Common myeloid progenitor, CD34-positive (primary cell): ENCODE data around the gene HHEX.
A peak's percentile ranks its signal among the peaks of the same experiment; 100 is the strongest.

Source experiments
- CTCF ChIA-PET: fragments of 350-600 bp; sonication (Branson Sonifier 250); formaldehyde crosslinking; loops from one replicate; lab custom pipeline; 2021; ENCODE audit warnings: antibody characterized with exemption; lab: Charles Lee
- POLR2A ChIA-PET: fragments of 350-600 bp; sonication (Branson Sonifier 250); formaldehyde crosslinking; loops from one replicate; lab custom pipeline; 2021; ENCODE audit warnings: antibody characterized with exemption; lab: Charles Lee
- DNase-seq, 3 donors: peaks; one replicate each; pipeline versions ENCODE4 v3.0.0 to v3.0.0-alpha.2; 2013
- H3K27ac ChIP-seq, 2 experiments: 1 replicate in 1 of 2; 2 replicates in 1 of 2; pipeline ENCODE4 v1.7.0; 2013; ENCODE audit warnings: inconsistent platforms in 2 of 2, low read length in 2 of 2, mild to moderate bottlenecking in 2 of 2, low read depth in 1 of 2, moderate library complexity in 1 of 2; ENCODE audit not compliant: severe bottlenecking in 2 of 2, insufficient read depth in 1 of 2, poor library complexity in 1 of 2
- H3K27me3 ChIP-seq, 5 experiments: replicated peaks in 2 of 5; 1 replicate in 3 of 5; 2 replicates in 2 of 5; pipeline versions ENCODE4 v1.6.1 to v1.7.0; 2013; ENCODE audit warnings: low read length in 4 of 5, mild to moderate bottlenecking in 2 of 5, moderate library complexity in 2 of 5, inconsistent platforms in 1 of 5; ENCODE audit not compliant: insufficient read depth in 5 of 5, control insufficient read depth in 4 of 5
- H3K36me3 ChIP-seq, 4 experiments: 1 replicate in 2 of 4; 2 replicates in 2 of 4; pipeline versions ENCODE4 v1.6.1 to v1.7.0; 2013; ENCODE audit warnings: low read length in 3 of 4, control low read depth in 1 of 4, mild to moderate bottlenecking in 1 of 4; ENCODE audit not compliant: control insufficient read depth in 4 of 4, insufficient read depth in 4 of 4
- H3K4me1 ChIP-seq, 4 experiments: 1 replicate in 3 of 4; 2 replicates in 1 of 4; pipeline versions ENCODE4 v1.6.1 to v1.7.1; 2013; ENCODE audit warnings: low read length in 3 of 4, mild to moderate bottlenecking in 3 of 4, control low read depth in 1 of 4, inconsistent platforms in 1 of 4, moderate library complexity in 1 of 4; ENCODE audit not compliant: control insufficient read depth in 4 of 4, insufficient read depth in 4 of 4; ENCODE audit errors: control extremely low read depth in 1 of 4
- H3K4me3 ChIP-seq, 7 experiments: 1 replicate in 4 of 7; 2 replicates in 3 of 7; pipeline versions ENCODE4 v1.5.1 to v1.7.0; 2013; ENCODE audit warnings: mild to moderate bottlenecking in 7 of 7, low read length in 6 of 7, moderate library complexity in 6 of 7, inconsistent platforms in 2 of 7, low read depth in 2 of 7, control low read depth in 1 of 7; ENCODE audit not compliant: insufficient read depth in 4 of 7, control insufficient read depth in 1 of 7; ENCODE audit errors: extremely low read depth in 1 of 7
- H3K9me3 ChIP-seq, 5 experiments: 1 replicate in 4 of 5; 2 replicates in 1 of 5; pipeline versions ENCODE4 v1.6.1 to v1.7.1; 2013; ENCODE audit warnings: low read length in 4 of 5, mild to moderate bottlenecking in 2 of 5, inconsistent platforms in 1 of 5, low read depth in 1 of 5, moderate library complexity in 1 of 5; ENCODE audit not compliant: control insufficient read depth in 4 of 5, insufficient read depth in 2 of 5; ENCODE audit errors: control extremely low read depth in 1 of 5
- WGBS: methylation state at CpG from one replicate; pipeline ENCODE4 v1.1.5; 2013; ENCODE audit not compliant: insufficient coverage; 5-methylcytosine and 5-hydroxymethylcytosine counted together

The HHEX gene

DNA sequence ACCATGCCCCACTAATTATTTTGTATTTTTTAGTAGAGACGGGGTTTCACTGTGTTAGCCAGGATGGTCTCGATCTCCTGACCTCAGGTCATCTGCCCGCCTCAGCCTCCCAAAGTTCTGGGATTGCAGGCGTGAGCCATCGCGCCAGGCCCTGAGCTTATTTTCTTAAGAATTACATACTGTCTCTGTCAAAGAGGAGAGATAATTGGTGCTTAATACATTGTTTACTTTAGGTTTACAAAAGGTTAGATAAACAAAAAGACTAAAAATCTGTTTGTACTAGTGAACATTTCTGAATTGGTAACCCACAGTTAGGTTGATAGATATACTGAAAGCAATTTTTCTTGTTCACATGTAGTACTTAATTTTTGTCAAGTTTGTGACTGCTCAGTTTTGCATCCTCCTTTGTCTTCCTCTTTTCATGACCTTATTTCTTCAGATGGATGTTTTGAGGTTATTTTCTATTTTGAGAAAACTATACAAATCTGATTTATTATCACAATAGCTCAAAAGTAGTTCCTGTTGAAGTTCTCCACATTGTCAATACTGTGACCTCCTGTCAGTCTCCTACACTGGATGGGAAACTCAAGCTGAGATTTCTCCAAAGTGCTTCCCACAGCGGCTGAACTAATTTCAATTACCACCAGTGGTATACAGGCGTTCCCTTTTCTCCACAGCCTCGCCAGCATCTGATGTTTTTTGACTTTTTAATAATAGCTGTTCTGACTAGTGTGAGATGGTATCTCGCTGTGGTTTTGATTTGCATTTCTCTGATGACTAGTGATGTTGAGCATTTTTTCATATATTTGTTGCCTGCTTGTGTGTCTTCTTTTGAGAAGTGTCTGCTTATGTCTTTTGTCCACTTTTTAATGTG is 22.5 kb downstream of the HHEX start:
- Histone ChIP-seq H3K36me3 (no peaks in the 10 kb centered on the region), H3K4me3 (no peak overlapping the region), H3K27ac (no peak overlapping the region), H3K27me3 (no peaks in the 10 kb centered on the region), H3K4me1 (no peaks in the 10 kb centered on the region), H3K9me3 (peaks cover 0 to 8% (median 4%) of the 10 kb centered on the region in 5 experiments)
- DNase-seq, result peak in 2 of 3 donors; percentile 37 to 45
- ChIA-PET POLR2A (no interaction called here), CTCF (interaction anchor here (0.6 to 1.4 kb wide), 4 partner anchors 9 to 133 kb away, joined by 3 read pairs; no protein-coding TSS in a partner anchor)
- 87% methylated on average over 3 of the region's 10 CpGs for WGBS

DNA sequence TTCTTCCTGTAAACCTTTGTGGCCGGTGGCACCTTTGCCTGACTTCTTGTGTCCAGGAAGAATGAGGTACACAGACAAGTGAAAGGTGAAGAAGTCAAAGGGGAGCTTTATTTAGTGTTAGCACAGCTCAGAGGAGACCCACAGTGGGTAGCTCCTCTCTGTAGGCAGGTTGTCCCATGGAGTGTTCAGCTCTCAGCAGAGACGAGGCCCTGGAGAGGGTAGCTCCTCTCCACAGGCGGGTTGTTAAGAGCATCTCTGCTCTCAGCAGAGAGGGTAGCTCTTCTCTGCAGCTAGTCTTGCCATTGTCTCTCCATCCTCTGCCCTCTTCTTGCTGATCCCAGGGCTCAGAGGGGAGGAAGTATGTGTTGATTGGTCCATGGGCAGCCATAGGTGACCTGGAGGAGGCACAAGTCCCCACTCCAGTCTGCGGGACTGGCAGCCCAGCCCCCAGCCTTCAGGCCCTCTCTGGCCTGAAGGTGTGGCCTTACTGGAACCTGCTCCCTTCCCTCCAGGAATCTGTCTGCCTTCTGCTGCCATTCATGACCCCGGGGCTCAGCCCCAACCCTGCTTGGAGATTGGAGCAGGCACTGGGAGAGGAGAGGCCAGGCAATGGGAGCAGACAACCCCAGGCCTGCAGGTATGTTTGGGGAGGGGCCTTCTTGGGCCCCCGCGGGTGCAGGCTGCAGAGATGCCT is 24.5 kb downstream of the HHEX start:
- no peak for DNase-seq
- ChIA-PET POLR2A (no interaction called here), CTCF (interaction anchor here (1.0 to 1.3 kb wide), 2 partner anchors 12 to 52 kb away, joined by 3 to 5 read pairs; no protein-coding TSS in a partner anchor)
- Histone ChIP-seq H3K27ac (no peak overlapping the region), H3K4me3 (no peak overlapping the region), H3K27me3 (no peaks in the 10 kb centered on the region), H3K4me1 (no peaks in the 10 kb centered on the region), H3K36me3 (no peaks in the 10 kb centered on the region), H3K9me3 (peaks cover 0 to 8% (median 4%) of the 10 kb centered on the region in 5 experiments)
- 94% methylated on average over 5 of the region's 7 CpGs for WGBS

DNA sequence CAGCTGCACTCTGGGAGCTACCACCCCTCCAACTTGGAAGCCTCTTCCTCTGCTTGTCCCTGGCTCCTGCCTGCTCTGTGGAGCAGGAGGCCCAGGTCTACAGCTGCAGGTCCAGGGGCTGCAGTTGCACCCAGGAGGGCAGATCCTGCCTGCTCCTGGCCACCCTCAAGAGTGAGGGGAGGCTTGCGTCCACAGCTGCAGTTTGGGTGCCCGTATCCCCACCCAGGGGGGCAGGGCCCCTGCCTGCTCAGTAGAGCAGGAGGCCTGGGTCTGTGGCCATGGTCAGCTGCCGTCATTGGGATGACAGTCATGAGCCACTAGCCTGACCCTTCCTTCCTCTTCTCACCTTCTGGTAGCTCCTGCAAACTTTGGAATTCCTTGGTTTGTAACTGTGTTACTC is 25.1 kb downstream of the HHEX start:
- CTCF ChIA-PET, result interaction anchor here (1.0 to 1.3 kb wide), 2 partner anchors 13 to 51 kb away, joined by 3 to 5 read pairs; no protein-coding TSS in a partner anchor
- DNase-seq, result no peak
- no peak overlapping the region for H3K4me3 ChIP-seq
- POLR2A ChIA-PET, result interaction anchor here (0.6 kb wide), 1 partner anchor 127 kb away, joined by 3 read pairs; no protein-coding TSS in a partner anchor
- H3K27me3 ChIP-seq, result no peaks in the 10 kb centered on the region
- no peaks in the 10 kb centered on the region for H3K4me1 ChIP-seq
- no peaks in the 10 kb centered on the region for H3K36me3 ChIP-seq
- no peak overlapping the region for H3K27ac ChIP-seq
- WGBS, result 84% methylated on average over 3 of the region's 3 CpGs
- peaks cover 0 to 8% (median 4%) of the 10 kb centered on the region in 5 experiments for H3K9me3 ChIP-seq

DNA sequence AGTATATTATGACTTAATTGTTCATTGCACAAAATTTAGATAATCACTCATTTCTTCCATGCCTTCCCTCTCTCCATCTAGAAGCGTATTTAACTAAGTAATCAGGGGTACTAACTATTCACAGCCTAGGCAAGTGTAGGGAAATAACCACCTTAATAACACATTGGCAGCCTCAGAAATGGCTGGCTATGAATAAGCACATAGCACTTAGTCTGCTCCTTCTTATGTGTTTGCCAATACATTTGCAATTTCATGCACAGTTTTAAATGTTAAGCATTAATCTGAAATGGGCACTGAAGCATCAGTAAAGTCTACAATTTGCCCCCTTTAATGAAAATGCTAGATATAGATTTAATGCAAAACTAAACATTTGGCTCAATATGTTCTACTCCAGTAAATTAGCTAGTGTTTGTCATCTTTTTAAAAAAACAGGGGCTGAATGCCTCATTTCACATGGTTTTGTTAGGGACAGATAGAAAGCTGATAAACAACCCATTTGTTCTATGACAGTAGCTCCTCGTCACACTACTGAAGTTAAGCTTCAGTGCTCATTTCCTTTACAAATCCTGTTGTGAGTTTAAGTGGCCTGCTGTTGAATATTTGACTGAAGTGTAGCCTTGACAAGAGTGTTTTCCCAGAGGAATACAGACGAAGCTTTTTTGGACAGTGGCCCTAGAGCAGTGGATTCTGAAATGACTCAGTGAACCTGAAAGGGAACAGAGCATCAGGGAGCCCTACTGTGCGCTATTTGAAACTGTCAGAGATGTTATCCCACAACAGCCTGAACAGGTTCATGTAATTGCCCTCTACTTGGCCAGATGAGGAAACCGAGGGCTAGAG is 30.5 kb downstream of the HHEX start:
- CTCF ChIA-PET, result interaction anchor here (0.7 to 2.2 kb wide), 2 partner anchors 14 to 23 kb away, joined by 3 to 5 read pairs; no protein-coding TSS in a partner anchor
- POLR2A ChIA-PET, result interaction anchor here (0.6 kb wide), 1 partner anchor 576 kb away, joined by 3 read pairs; no protein-coding TSS in a partner anchor
- 100% methylated on average over 4 of the region's 5 CpGs for WGBS
- Histone ChIP-seq H3K4me3 (no peak overlapping the region), H3K36me3 (no peaks in the 10 kb centered on the region), H3K4me1 (no peaks in the 10 kb centered on the region), H3K27me3 (no peaks in the 10 kb centered on the region), H3K9me3 (no peaks in the 10 kb centered on the region), H3K27ac (no peak overlapping the region)
- no peak for DNase-seq

DNA sequence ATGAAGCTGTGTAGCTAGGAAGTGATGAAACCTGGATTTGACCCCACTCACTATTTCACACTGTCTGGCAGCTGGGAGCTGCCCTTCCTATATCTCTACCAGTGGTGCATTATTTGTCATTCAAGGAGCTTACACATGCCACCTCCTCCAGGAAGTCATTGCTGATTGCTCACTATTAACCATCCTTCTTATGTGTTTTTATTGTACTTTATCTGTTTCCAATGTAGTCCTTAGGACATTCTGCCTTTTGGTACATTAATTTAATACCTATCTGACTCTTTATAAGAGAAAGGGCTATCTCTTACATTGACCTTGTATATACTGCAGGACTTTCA is 31.0 kb downstream of the HHEX start:
- no peak for DNase-seq
- Histone ChIP-seq H3K4me3 (no peak overlapping the region), H3K27ac (no peak overlapping the region), H3K36me3 (no peaks in the 10 kb centered on the region), H3K4me1 (no peaks in the 10 kb centered on the region), H3K9me3 (no peaks in the 10 kb centered on the region), H3K27me3 (no peaks in the 10 kb centered on the region)
- POLR2A ChIA-PET, result no interaction called here
- CTCF ChIA-PET, result interaction anchor here (0.7 kb wide), 1 partner anchor 22 kb away, joined by 3 read pairs; no protein-coding TSS in a partner anchor

DNA sequence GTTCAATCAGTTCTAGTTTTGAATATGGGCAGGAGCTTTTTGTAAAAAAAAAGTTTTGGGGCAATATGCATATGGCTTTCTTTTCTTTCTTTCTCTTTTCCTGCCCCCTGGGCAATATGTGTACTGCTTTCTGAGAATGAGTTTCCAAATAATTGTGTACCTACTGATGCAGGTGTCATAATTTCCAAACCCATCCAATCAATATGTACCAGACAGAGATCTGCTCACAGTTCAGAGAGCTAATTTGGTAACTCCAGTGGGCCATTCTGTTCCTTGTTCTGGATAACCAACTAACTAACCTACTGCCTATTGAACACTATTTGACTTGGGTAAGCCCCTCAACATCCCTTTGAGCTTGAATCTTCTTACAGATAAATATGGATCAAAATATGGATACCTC is 32.6 kb downstream of the HHEX start:
- CTCF ChIA-PET, result interaction anchor here (0.7 to 1.3 kb wide), 5 partner anchors 10 to 80 kb away, joined by 3 read pairs; no protein-coding TSS in a partner anchor
- Histone ChIP-seq H3K9me3 (no peaks in the 10 kb centered on the region), H3K4me1 (no peaks in the 10 kb centered on the region), H3K36me3 (no peaks in the 10 kb centered on the region), H3K27ac (no peak overlapping the region), H3K4me3 (no peak overlapping the region), H3K27me3 (no peaks in the 10 kb centered on the region)
- POLR2A ChIA-PET, result no interaction called here
- no peak for DNase-seq
